ENCODE data around the gene CMPK2. TPM values are rescaled to one million over a fixed set of nuclear protein-coding genes. Genes with fewer than 3 reads are reported as not detected.

The CMPK2 gene
- total RNA-seq, 1 donor from 2014 or later = 2.9 TPM

- no peak for DNase-seq (ENCODE audit: low spot score)
These were observed 20.4 kb downstream of the CMPK2 start for GRCh38 chr2:6845312-6845711.

- DNase-seq (ENCODE audit: low spot score) = no peak
These were observed 24.0 kb downstream of the CMPK2 start for GRCh38 chr2:6841537-6842287.

- no peak for DNase-seq (ENCODE audit: low spot score)
These were observed 26.9 kb downstream of the CMPK2 start for GRCh38 chr2:6838673-6839319.

- DNase-seq (ENCODE audit: low spot score) = no peak
These were observed 30.2 kb downstream of the CMPK2 start for GRCh38 chr2:6835467-6835866.

- no peak for DNase-seq (ENCODE audit: low spot score)
These were observed 31.5 kb downstream of the CMPK2 start for GRCh38 chr2:6834163-6834562.

GRCh38 chr2:6833300-6833604 is 32.5 kb downstream of the CMPK2 start:
- DNase-seq (ENCODE audit: low spot score) = no peak

GRCh38 chr2:6832596-6833299 is 33.0 kb downstream of the CMPK2 start:
- DNase-seq (ENCODE audit: low spot score) = no peak

GRCh38 chr2:6831229-6831628 is 34.5 kb downstream of the CMPK2 start:
- no peak for DNase-seq (ENCODE audit: low spot score)

GRCh38 chr2:6828299-6828584 is 37.5 kb downstream of the CMPK2 start:
- no peak for DNase-seq (ENCODE audit: low spot score)

GRCh38 chr2:6827566-6828298 is 38.0 kb downstream of the CMPK2 start:
- no peak for DNase-seq (ENCODE audit: low spot score)

- peak; percentile 21 for DNase-seq (ENCODE audit: low spot score)
These were observed 39.4 kb downstream of the CMPK2 start for GRCh38 chr2:6826081-6826913.

- DNase-seq (ENCODE audit: low spot score) = peak; percentile 20
These were observed 40.7 kb downstream of the CMPK2 start for GRCh38 chr2:6824962-6825361.

GRCh38 chr2:6823111-6823510 is 42.6 kb downstream of the CMPK2 start:
- no peak for DNase-seq (ENCODE audit: low spot score)

GRCh38 chr2:6822406-6822805 is 43.3 kb downstream of the CMPK2 start:
- no peak for DNase-seq (ENCODE audit: low spot score)

- no peak for DNase-seq (ENCODE audit: low spot score)
These were observed 44.7 kb downstream of the CMPK2 start for GRCh38 chr2:6820903-6821584.

- DNase-seq (ENCODE audit: low spot score) = no peak
These were observed 45.5 kb downstream of the CMPK2 start for GRCh38 chr2:6820236-6820635.

GRCh38 chr2:6819668-6820067 is 46.0 kb downstream of the CMPK2 start:
- no peak for DNase-seq (ENCODE audit: low spot score)

GRCh38 chr2:6818012-6818411 is 47.7 kb downstream of the CMPK2 start:
- DNase-seq (ENCODE audit: low spot score) = no peak

- DNase-seq (ENCODE audit: low spot score) = no peak
These were observed 50.8 kb downstream of the CMPK2 start for GRCh38 chr2:6814869-6815268.

- DNase-seq (ENCODE audit: low spot score) = no peak
These were observed 51.4 kb downstream of the CMPK2 start for GRCh38 chr2:6814312-6814711.

- DNase-seq (ENCODE audit: low spot score) = no peak
These were observed 52.1 kb downstream of the CMPK2 start for GRCh38 chr2:6813573-6813972.
